DND-41 (cell line): Measurements from ENCODE around the gene GNG10.
"Not testable (repeated sequence)": the region's sequence is repeated elsewhere in the genome, so short reads cannot be mapped to it uniquely, and the experiment has no call there.

ENCODE experiments used
- ATAC-seq: fragments of 200-7000 bp; cut with Tn5 transposase; 3 replicates; pipeline ENCODE4 v1.9.1; 2021; ENCODE audit warnings: low read depth; ENCODE audit not compliant: insufficient read depth
- DNase-seq: peaks from one replicate; pipeline ENCODE4 v3.0.0-alpha.2; 2020
- H2AFZ ChIP-seq: 2 replicates; pipeline ENCODE4 v1.6.0; 2012; ENCODE audit warnings: low read depth, low read length
- H3K27ac ChIP-seq: 2 replicates; pipeline ENCODE4 v1.5.1; 2012; ENCODE audit warnings: low read length, inconsistent platforms
- H3K27me3 ChIP-seq: fragments of 200-600 bp; sonication (generic); 2 replicates; pipeline ENCODE4 v1.6.0; 2012; ENCODE audit warnings: low read length, mild to moderate bottlenecking, inconsistent platforms; ENCODE audit not compliant: insufficient read depth, poor library complexity
- H3K36me3 ChIP-seq: 2 replicates; pipeline ENCODE4 v1.5.1; 2012; ENCODE audit warnings: low read length, inconsistent platforms; ENCODE audit not compliant: insufficient read depth
- H3K4me1 ChIP-seq: 2 replicates; pipeline ENCODE4 v1.5.1; 2012; ENCODE audit warnings: mild to moderate bottlenecking, low read length; ENCODE audit not compliant: insufficient read depth
- H3K4me2 ChIP-seq: 2 replicates; pipeline ENCODE4 v1.6.0; 2012; ENCODE audit warnings: mild to moderate bottlenecking, moderate library complexity, low read length, inconsistent platforms; ENCODE audit not compliant: insufficient read depth
- H3K4me3 ChIP-seq, 2 experiments: fragments of 200-600 bp in 1 of 2; shearing (Covaris generic) in 1 of 2; 2 replicates each; pipeline ENCODE4 v1.5.1; 2012 to 2016; ENCODE audit warnings: inconsistent platforms in 2 of 2, low read length in 2 of 2, mild to moderate bottlenecking in 2 of 2, low read depth in 1 of 2, moderate library complexity in 1 of 2
- H3K79me2 ChIP-seq: 2 replicates; pipeline ENCODE4 v1.6.0; 2012; ENCODE audit warnings: low read length, inconsistent platforms; ENCODE audit not compliant: insufficient read depth
- H3K9ac ChIP-seq: 2 replicates; pipeline ENCODE4 v1.6.0; 2012; ENCODE audit warnings: low read depth, mild to moderate bottlenecking, inconsistent platforms, low read length, moderate library complexity
- H3K9me3 ChIP-seq: 2 replicates; pipeline ENCODE4 v1.5.1; 2012; ENCODE audit warnings: low read length, moderate library complexity, mild to moderate bottlenecking, inconsistent platforms; ENCODE audit not compliant: insufficient read depth, severe bottlenecking
- H4K20me1 ChIP-seq: 2 replicates; pipeline ENCODE4 v1.6.0; 2012; ENCODE audit warnings: low read length; ENCODE audit not compliant: insufficient read depth
- CTCF ChIP-seq: IDR thresholded peaks from 2 replicates; pipeline ENCODE4 v1.5.1; 2012; ENCODE audit warnings: borderline replicate concordance, low read length, moderate library complexity, mild to moderate bottlenecking; ENCODE audit not compliant: poor library complexity, severe bottlenecking; ENCODE audit errors: extremely low read depth
- EZH2 ChIP-seq: IDR thresholded peaks from 3 replicates; pipeline ENCODE4 v1.6.1; 2012; ENCODE audit warnings: borderline replicate concordance, low read depth, mild to moderate bottlenecking, moderate library complexity, low read length, inconsistent platforms; ENCODE audit not compliant: severe bottlenecking

GNG10 gene

DNA sequence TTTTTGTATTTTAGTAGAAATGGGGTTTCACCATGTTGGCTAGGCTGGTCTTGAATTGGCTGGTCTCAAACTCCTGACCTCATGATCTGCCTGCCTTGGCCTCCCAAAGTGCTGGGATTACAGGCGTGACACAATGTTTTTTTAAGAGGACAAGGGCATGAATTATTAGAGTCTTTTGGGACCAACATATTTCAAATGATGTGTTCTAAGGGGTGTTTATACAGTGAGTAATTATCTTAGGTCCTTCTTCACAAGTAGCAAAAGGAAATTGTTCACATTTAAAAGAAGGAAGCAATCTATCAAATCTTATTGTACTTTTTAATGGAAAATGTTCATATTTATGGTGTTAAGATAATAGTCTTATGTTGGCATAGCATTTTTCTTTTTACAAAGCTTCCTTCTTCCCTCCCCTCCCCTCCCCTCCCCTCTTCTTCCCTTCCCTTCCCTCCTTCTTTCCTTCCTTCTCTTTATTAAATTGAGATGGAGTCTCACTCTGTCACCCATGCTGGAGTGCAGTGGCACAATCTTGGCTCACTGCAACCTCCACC, 6.7 kb downstream of the GNG10 start:
- peaks cover 10% of the 10 kb centered on the region for H3K79me2 ChIP-seq
- H4K20me1 ChIP-seq = no peaks in the 10 kb centered on the region
- H3K4me3 ChIP-seq = no peak overlapping the region
- TF ChIP-seq CTCF = no peak
- TF ChIP-seq EZH2 = no peak
- peaks cover 4% of the 10 kb centered on the region; the same call in 1 of the 2 replicates for H3K36me3 ChIP-seq
- peaks cover 4% of the 10 kb centered on the region for H3K4me1 ChIP-seq
- ATAC-seq (no peak), DNase-seq (no peak)
- no peak overlapping the region for H3K9ac ChIP-seq
- H3K9me3 ChIP-seq = no peaks in the 10 kb centered on the region
- no peak overlapping the region for H3K4me2 ChIP-seq
- no peak overlapping the region for H3K27ac ChIP-seq
- H3K27me3 ChIP-seq = no peaks in the 10 kb centered on the region
- H2AFZ ChIP-seq = no peak overlapping the region

GRCh38 chr9:111668601-111669000, 7.2 kb downstream of the GNG10 start:
- ATAC-seq, H3K4me1 ChIP-seq, H4K20me1 ChIP-seq: not testable (repeated sequence)

DNA sequence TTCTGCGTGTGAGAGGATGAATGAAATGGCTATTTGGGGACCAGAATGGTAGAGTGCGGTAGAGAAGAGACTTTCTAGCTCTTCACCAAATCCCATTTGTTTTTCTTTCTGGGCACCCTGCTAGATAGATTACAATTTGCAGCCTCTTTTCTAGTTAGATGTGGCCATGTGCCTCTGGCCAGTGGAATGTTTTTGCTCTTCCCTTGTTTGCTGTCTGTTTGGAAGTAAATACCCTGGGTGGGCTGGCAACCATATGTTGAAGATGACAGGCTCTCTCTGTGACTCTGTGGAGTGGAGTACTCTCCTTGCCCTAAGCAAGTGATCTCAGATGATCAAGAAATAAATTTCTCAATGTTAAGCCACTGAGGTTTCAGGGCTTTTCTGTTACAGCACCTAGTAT, 12.9 kb downstream of the GNG10 start:
- no peaks in the 10 kb centered on the region for H3K36me3 ChIP-seq
- H2AFZ ChIP-seq = no peak overlapping the region
- TF ChIP-seq EZH2 = no peak
- TF ChIP-seq CTCF = no peak
- no peak overlapping the region for H3K9ac ChIP-seq
- no peaks in the 10 kb centered on the region for H3K9me3 ChIP-seq
- H3K4me2 ChIP-seq = no peak overlapping the region
- H4K20me1 ChIP-seq = no peaks in the 10 kb centered on the region
- no peak for DNase-seq
- no peak for ATAC-seq
- H3K27me3 ChIP-seq = no peaks in the 10 kb centered on the region
- H3K4me3 ChIP-seq = no peak overlapping the region
- H3K79me2 ChIP-seq = no peaks in the 10 kb centered on the region
- no peaks in the 10 kb centered on the region for H3K4me1 ChIP-seq
- no peak overlapping the region for H3K27ac ChIP-seq

More at GRCh38 chr9:111668601-111669000, 7.2 kb downstream of the GNG10 start:
- not testable (repeated sequence) for DNase-seq, H3K36me3 ChIP-seq, H2AFZ ChIP-seq, H3K27ac ChIP-seq, H3K79me2 ChIP-seq, H3K27me3 ChIP-seq, H3K4me3 ChIP-seq, H3K9ac ChIP-seq, H3K9me3 ChIP-seq, H3K4me2 ChIP-seq

DNA sequence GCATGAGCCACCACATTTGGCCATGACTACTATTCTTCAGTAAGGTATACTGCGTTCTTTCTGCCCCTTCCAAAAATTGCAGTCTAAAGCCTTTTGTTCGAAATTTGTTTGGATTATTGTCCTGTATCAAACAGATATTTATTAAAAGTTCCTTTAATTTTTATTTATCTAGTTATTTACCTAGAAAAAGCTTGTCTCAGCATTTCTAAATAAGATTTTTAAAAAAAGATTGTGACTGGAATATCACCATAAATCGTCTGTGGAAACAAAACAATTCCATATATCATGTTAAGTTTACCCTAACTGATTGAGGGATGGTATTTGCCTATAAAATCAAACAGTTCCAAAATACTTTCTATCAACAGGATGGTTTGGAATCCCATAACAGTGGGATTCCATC, 14.7 kb downstream of the GNG10 start:
- Histone ChIP-seq H2AFZ (no peak overlapping the region), H3K79me2 (no peaks in the 10 kb centered on the region), H3K27me3 (no peaks in the 10 kb centered on the region), H3K27ac (no peak overlapping the region), H3K9ac (no peak overlapping the region), H3K36me3 (no peaks in the 10 kb centered on the region), H3K4me3 (no peak overlapping the region), H3K4me1 (no peaks in the 10 kb centered on the region), H3K9me3 (no peaks in the 10 kb centered on the region), H4K20me1 (no peaks in the 10 kb centered on the region), H3K4me2 (no peak overlapping the region)
- TF ChIP-seq CTCF = no peak
- no peak for TF ChIP-seq EZH2
- DNase-seq (no peak), ATAC-seq (no peak)
